Tibial artery (tissue), 4 donors: ENCODE data around the gene C2CD4D.
"Not testable (repeated sequence)": the region's sequence is repeated elsewhere in the genome, so short reads cannot be mapped to it uniquely, and the experiment has no call there.

ENCODE experiments used
- DNase-seq, 2 donors: peaks; one replicate each; pipeline ENCODE4 v3.0.0-alpha.2; 2019
- H3K27ac ChIP-seq, 2 donors: fragments of 200-600 bp; sonication (generic) in 1 of 2; 1 replicate in 1 of 2; 2 replicates in 1 of 2; pipeline ENCODE4 v1.5.1; 2018 to 2019; ENCODE audit warnings: mild to moderate bottlenecking in 1 of 2
- H3K27me3 ChIP-seq, 2 donors: fragments of 200-600 bp; sonication (generic) in 1 of 2; one replicate each; pipeline versions ENCODE4 v1.5.1 to v1.6.0; 2016 to 2019
- H3K36me3 ChIP-seq, 3 donors: fragments of 200-600 bp; sonication (generic) in 2 of 3; one replicate each; pipeline ENCODE4 v1.5.1; 2016 to 2019; ENCODE audit warnings: mild to moderate bottlenecking in 2 of 3
- H3K4me1 ChIP-seq, 4 donors: fragments of 200-600 bp; sonication (generic) in 2 of 4; 1 replicate in 3 of 4; 2 replicates in 1 of 4; pipeline ENCODE4 v1.5.1; 2016 to 2019
- H3K4me3 ChIP-seq, 2 donors: fragments of 200-600 bp; sonication (generic) in 1 of 2; 1 replicate in 1 of 2; 2 replicates in 1 of 2; pipeline ENCODE4 v1.5.1; 2018 to 2019; ENCODE audit warnings: mild to moderate bottlenecking in 2 of 2
- H3K9me3 ChIP-seq, 3 donors: fragments of 200-600 bp; sonication (generic) in 1 of 3; one replicate each; pipeline ENCODE4 v1.5.1; 2016 to 2019
- CTCF ChIP-seq, 2 experiments: fragments of 200-600 bp in 1 of 2; fragments of 450-650 bp in 1 of 2; IDR thresholded peaks; one replicate each; pipeline ENCODE4 v1.5.1; 2017 to 2019; ENCODE audit warnings: antibody characterized with exemption in 2 of 2, mild to moderate bottlenecking in 1 of 2, moderate library complexity in 1 of 2
- intact Hi-C: fragments of 100-400 bp; cut with DNase I; formaldehyde crosslinking; loops from one replicate; pipeline ENCODE4 v1.15.0; 2023; ENCODE audit warnings: low total_unique reads

The C2CD4D gene

GRCh38 chr1:151839457-151840403 lies at the start of gene C2CD4D:
Gene C2CD4D (minus strand): TSS chr1:151839820. CDS start chr1:151838989, 831 bp downstream.
- peak in 1 of 2 donors; percentile 19 for DNase-seq
- intact Hi-C loops = no loop called here
- H3K27ac ChIP-seq = no peak within 1 kb of the TSS
- H3K4me3 ChIP-seq = peak within 1 kb of the TSS; percentile 46 to 53
- TF ChIP-seq CTCF (IDR thresholded peaks at IDR 0.05) = no peak
- no peaks in the 10 kb centered on the region for H3K9me3 ChIP-seq
- H3K36me3 ChIP-seq = no peaks in the 10 kb centered on the region
- peaks cover 0 to 51% of the 10 kb centered on the region in 2 donors for H3K27me3 ChIP-seq
- peaks cover 0 to 32% (median 26%) of the 10 kb centered on the region in 4 donors for H3K4me1 ChIP-seq

- H3K36me3 ChIP-seq = peaks cover 29 to 80% (median 42%) of the 10 kb centered on the region in 3 donors
- H3K9me3 ChIP-seq = no peaks in the 10 kb centered on the region
- intact Hi-C loops = no loop called here
- H3K4me3 ChIP-seq = no peak overlapping the region
- no peak for DNase-seq
- TF ChIP-seq CTCF (IDR thresholded peaks at IDR 0.05) = peak in 1 of 2 experiments; percentile 15
- H3K27ac ChIP-seq = no peak overlapping the region
- no peaks in the 10 kb centered on the region for H3K4me1 ChIP-seq
- H3K27me3 ChIP-seq = no peaks in the 10 kb centered on the region
These were observed 49.5 kb upstream of the C2CD4D start for GRCh38 chr1:151888972-151889570.

GRCh38 chr1:151887028-151887427 lies 47.4 kb upstream of the C2CD4D start:
- no peak for TF ChIP-seq CTCF (IDR thresholded peaks at IDR 0.05)
- H3K36me3 ChIP-seq = peaks cover 15 to 59% (median 25%) of the 10 kb centered on the region in 3 donors
- H3K4me3 ChIP-seq = no peak overlapping the region
- no peaks in the 10 kb centered on the region for H3K9me3 ChIP-seq
- no peaks in the 10 kb centered on the region for H3K4me1 ChIP-seq
- intact Hi-C loops = no loop called here
- H3K27me3 ChIP-seq = no peaks in the 10 kb centered on the region
- no peak overlapping the region for H3K27ac ChIP-seq
- no peak for DNase-seq

GRCh38 chr1:151885479-151885878 lies 45.9 kb upstream of the C2CD4D start:
- H3K4me1 ChIP-seq = no peaks in the 10 kb centered on the region
- no peak overlapping the region for H3K4me3 ChIP-seq
- H3K9me3 ChIP-seq = no peaks in the 10 kb centered on the region
- H3K36me3 ChIP-seq = peaks cover 13 to 47% (median 25%) of the 10 kb centered on the region in 3 donors
- H3K27ac ChIP-seq = no peak overlapping the region
- H3K27me3 ChIP-seq = no peaks in the 10 kb centered on the region
- intact Hi-C loops = no loop called here
- no peak for DNase-seq
- TF ChIP-seq CTCF (IDR thresholded peaks at IDR 0.05) = no peak

- H3K9me3 ChIP-seq, DNase-seq, intact Hi-C loops, H3K4me1 ChIP-seq, H3K27ac ChIP-seq, H3K4me3 ChIP-seq, H3K27me3 ChIP-seq: not testable (repeated sequence)
- peaks cover 17 to 41% (median 25%) of the 10 kb centered on the region in 3 donors for H3K36me3 ChIP-seq
These were observed 45.3 kb upstream of the C2CD4D start for GRCh38 chr1:151884879-151885278.

GRCh38 chr1:151884445-151884844 lies 44.8 kb upstream of the C2CD4D start:
- intact Hi-C loops, H3K4me1 ChIP-seq, DNase-seq, H3K9me3 ChIP-seq, H3K27ac ChIP-seq, H3K4me3 ChIP-seq, H3K27me3 ChIP-seq: not testable (repeated sequence)
- H3K36me3 ChIP-seq = peaks cover 17 to 39% (median 25%) of the 10 kb centered on the region in 3 donors

- DNase-seq, intact Hi-C loops, H3K4me3 ChIP-seq, H3K9me3 ChIP-seq, H3K27me3 ChIP-seq, H3K4me1 ChIP-seq, H3K27ac ChIP-seq: not testable (repeated sequence)
- peaks cover 17 to 34% (median 22%) of the 10 kb centered on the region in 3 donors for H3K36me3 ChIP-seq
These were observed 44.3 kb upstream of the C2CD4D start for GRCh38 chr1:151883898-151884297.

GRCh38 chr1:151882918-151883317 lies 43.3 kb upstream of the C2CD4D start:
- H3K27ac ChIP-seq, intact Hi-C loops, DNase-seq: not testable (repeated sequence)

More at GRCh38 chr1:151882918-151883317, 43.3 kb upstream of the C2CD4D start:
- H3K36me3 ChIP-seq = peaks cover 9 to 24% (median 12%) of the 10 kb centered on the region in 3 donors
- not testable (repeated sequence) for H3K27me3 ChIP-seq, H3K4me3 ChIP-seq, H3K4me1 ChIP-seq, H3K9me3 ChIP-seq
